Measurements from ENCODE around the gene HNRNPM.

GRCh38 chr19:8504919-8505318, 60.1 kb downstream of the HNRNPM start:
- no peak for TF ChIP-seq EZH2 (optimal IDR thresholded peaks at IDR 0.05; ENCODE audit: low read depth, low read length)
- TF ChIP-seq, protein P1, sequence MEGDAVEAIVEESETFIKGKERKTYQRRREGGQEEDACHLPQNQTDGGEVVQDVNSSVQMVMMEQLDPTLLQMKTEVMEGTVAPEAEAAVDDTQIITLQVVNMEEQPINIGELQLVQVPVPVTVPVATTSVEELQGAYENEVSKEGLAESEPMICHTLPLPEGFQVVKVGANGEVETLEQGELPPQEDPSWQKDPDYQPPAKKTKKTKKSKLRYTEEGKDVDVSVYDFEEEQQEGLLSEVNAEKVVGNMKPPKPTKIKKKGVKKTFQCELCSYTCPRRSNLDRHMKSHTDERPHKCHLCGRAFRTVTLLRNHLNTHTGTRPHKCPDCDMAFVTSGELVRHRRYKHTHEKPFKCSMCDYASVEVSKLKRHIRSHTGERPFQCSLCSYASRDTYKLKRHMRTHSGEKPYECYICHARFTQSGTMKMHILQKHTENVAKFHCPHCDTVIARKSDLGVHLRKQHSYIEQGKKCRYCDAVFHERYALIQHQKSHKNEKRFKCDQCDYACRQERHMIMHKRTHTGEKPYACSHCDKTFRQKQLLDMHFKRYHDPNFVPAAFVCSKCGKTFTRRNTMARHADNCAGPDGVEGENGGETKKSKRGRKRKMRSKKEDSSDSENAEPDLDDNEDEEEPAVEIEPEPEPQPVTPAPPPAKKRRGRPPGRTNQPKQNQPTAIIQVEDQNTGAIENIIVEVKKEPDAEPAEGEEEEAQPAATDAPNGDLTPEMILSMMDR (IDR thresholded peaks at IDR 0.05; ENCODE audit: low read length): no peak
